ENCODE data around the gene NGDN. TPM values are rescaled to one million over a fixed set of nuclear protein-coding genes. Genes with fewer than 3 reads are reported as not detected.

Gene NGDN
- total and polyA plus RNA-seq, 2 experiments from 2014 or later = 47.2 to 47.6 TPM

DNA sequence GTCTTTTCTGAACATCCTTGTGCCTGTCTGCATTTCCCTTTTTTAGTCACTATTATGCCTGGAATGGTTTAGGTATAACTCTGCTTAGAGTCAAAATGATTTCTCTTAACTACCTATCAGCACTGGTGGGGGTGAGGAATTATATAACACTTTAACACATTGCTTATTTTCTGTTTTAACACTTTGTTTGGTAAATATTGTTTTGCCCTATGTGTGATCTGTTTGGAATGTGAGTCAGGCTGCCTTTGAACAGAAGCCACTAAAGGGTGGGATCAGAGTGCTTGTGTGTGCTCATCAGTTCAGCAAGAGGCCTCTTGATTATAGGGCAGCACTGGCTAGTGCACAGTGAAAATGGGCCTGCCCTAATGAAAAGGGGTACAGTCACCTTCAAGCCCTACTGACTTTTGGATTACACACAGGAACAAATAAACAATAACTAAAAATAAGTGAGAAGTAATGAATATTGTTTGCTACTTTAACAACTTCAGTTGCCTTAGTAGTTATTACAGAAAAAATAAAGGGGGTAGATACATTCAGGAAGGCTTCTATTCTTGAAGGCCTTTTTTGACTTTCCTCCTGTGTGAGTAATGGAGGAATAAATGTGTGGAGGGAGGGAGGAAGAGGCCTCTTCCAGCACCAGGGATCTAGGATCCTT lies 23.2 kb downstream of the NGDN start:
- no peak for DNase-seq (ENCODE audit: low spot score)

DNA sequence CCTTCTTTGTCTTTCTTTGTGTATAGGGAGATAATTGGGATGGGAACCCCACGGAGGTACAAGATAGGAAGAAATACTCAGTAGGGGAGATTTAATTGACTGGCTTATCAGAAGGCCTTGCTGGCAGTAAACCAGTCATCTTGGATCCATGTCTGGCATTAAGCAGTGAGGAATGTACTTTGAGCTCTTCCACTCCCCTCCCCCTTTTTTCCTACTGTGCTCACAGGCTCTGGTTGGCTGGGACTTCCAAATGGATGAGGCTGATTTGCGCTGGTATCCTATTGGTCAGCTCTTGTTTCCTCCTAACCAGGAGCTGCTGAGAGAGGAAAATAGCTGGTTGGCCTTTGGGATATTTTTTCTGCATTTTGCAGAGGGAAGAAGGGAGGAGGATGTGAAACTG lies 24.7 kb downstream of the NGDN start:
- no peak overlapping the region for H2AFZ ChIP-seq
- DNase-seq (ENCODE audit: low spot score) = peak; percentile 72
- no peaks in the 10 kb centered on the region for H3K9me2 ChIP-seq (replicated peaks; ENCODE audit: insufficient read depth)
- H3K4me3 ChIP-seq = no peak overlapping the region
- H3K36me3 ChIP-seq (replicated peaks; ENCODE audit: insufficient read depth, low read depth) = no peaks in the 10 kb centered on the region
- 22% methylated on average over 2 of the region's 2 CpGs for WGBS (ENCODE audit: low lambda C conversion rate, missing lambda C conversion rate)
- H3K4me2 ChIP-seq = no peak overlapping the region
- H3K9me3 ChIP-seq (ENCODE audit: low read depth) = no peaks in the 10 kb centered on the region
- H3K79me2 ChIP-seq = no peaks in the 10 kb centered on the region
- H3K27ac ChIP-seq = peak overlapping the region; percentile 53
- H4K20me1 ChIP-seq (ENCODE audit: insufficient read depth, poor library complexity, severe bottlenecking) = no peaks in the 10 kb centered on the region
- TF ChIP-seq EZH2 (IDR thresholded peaks at IDR 0.05; ENCODE audit: borderline replicate concordance) (no peak), EZH2phosphoT487 (IDR thresholded peaks at IDR 0.05; ENCODE audit: low read depth, severe bottlenecking, unreplicated experiment) (no peak)
- TF ChIP-seq, protein P1, sequence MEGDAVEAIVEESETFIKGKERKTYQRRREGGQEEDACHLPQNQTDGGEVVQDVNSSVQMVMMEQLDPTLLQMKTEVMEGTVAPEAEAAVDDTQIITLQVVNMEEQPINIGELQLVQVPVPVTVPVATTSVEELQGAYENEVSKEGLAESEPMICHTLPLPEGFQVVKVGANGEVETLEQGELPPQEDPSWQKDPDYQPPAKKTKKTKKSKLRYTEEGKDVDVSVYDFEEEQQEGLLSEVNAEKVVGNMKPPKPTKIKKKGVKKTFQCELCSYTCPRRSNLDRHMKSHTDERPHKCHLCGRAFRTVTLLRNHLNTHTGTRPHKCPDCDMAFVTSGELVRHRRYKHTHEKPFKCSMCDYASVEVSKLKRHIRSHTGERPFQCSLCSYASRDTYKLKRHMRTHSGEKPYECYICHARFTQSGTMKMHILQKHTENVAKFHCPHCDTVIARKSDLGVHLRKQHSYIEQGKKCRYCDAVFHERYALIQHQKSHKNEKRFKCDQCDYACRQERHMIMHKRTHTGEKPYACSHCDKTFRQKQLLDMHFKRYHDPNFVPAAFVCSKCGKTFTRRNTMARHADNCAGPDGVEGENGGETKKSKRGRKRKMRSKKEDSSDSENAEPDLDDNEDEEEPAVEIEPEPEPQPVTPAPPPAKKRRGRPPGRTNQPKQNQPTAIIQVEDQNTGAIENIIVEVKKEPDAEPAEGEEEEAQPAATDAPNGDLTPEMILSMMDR (IDR thresholded peaks at IDR 0.05; ENCODE audit: poor library complexity) = no peak
- H3K4me1 ChIP-seq (ENCODE audit: insufficient read depth) = peaks cover 4% of the 10 kb centered on the region
- H3K27me3 ChIP-seq = no peaks in the 10 kb centered on the region

More for the DNA sequence above, 23.2 kb downstream of the NGDN start:
- no peaks in the 10 kb centered on the region for H3K36me3 ChIP-seq (replicated peaks; ENCODE audit: insufficient read depth, low read depth)
- no peak overlapping the region for H3K4me3 ChIP-seq
- TF ChIP-seq EZH2phosphoT487 (IDR thresholded peaks at IDR 0.05; ENCODE audit: low read depth, severe bottlenecking, unreplicated experiment) = no peak
- TF ChIP-seq, protein P1 (IDR thresholded peaks at IDR 0.05; ENCODE audit: poor library complexity) = no peak
- H3K27ac ChIP-seq = peak overlapping the region; percentile 1
- no peaks in the 10 kb centered on the region for H4K20me1 ChIP-seq (ENCODE audit: insufficient read depth, poor library complexity, severe bottlenecking)
- H3K79me2 ChIP-seq = no peaks in the 10 kb centered on the region
- no peak overlapping the region for H2AFZ ChIP-seq
- H3K4me1 ChIP-seq (ENCODE audit: insufficient read depth) = peaks cover 4% of the 10 kb centered on the region
- no peaks in the 10 kb centered on the region for H3K9me2 ChIP-seq (replicated peaks; ENCODE audit: insufficient read depth)
- H3K27me3 ChIP-seq = no peaks in the 10 kb centered on the region
- H3K9me3 ChIP-seq (ENCODE audit: low read depth) = no peaks in the 10 kb centered on the region
- no peak overlapping the region for H3K4me2 ChIP-seq

DNA sequence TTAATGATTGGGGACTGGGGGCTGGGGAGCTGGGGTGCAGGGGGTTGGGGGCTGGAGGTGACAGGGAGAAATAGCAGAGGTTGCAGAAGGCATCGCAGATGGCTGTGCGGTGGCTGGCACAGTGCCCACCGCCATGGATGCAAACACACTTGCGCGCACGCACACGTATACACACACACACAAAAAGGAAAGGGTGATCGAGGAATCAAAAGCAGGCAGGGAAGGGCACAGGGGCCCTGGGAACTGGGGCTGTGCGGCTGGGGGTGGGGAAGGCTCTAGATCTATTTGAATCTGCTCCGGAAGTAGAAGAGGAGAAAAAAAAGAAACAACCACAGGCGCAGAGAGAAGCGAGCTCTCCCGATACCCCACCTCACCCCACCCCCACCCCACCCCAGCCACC lies 42.7 kb downstream of the NGDN start:
- Histone ChIP-seq H3K27me3 (no peaks in the 10 kb centered on the region), H3K79me2 (no peaks in the 10 kb centered on the region), H3K9me2 (replicated peaks; ENCODE audit: insufficient read depth) (no peaks in the 10 kb centered on the region), H2AFZ (no peak overlapping the region), H3K4me2 (no peak overlapping the region), H4K20me1 (ENCODE audit: insufficient read depth, poor library complexity, severe bottlenecking) (no peaks in the 10 kb centered on the region), H3K27ac (no peak overlapping the region), H3K4me1 (ENCODE audit: insufficient read depth) (no peaks in the 10 kb centered on the region), H3K36me3 (replicated peaks; ENCODE audit: insufficient read depth, low read depth) (no peaks in the 10 kb centered on the region), H3K9me3 (ENCODE audit: low read depth) (no peaks in the 10 kb centered on the region), H3K4me3 (no peak overlapping the region)
- no peak for DNase-seq (ENCODE audit: low spot score)
- 82% methylated on average over 9 of the region's 13 CpGs for WGBS (ENCODE audit: low lambda C conversion rate, missing lambda C conversion rate)
- TF ChIP-seq EZH2 (IDR thresholded peaks at IDR 0.05; ENCODE audit: borderline replicate concordance) (no peak), EZH2phosphoT487 (IDR thresholded peaks at IDR 0.05; ENCODE audit: low read depth, severe bottlenecking, unreplicated experiment) (no peak)
- TF ChIP-seq, protein P1 (IDR thresholded peaks at IDR 0.05; ENCODE audit: poor library complexity) = no peak
